Measurements from ENCODE around the gene METTL21C. TPM values are rescaled to one million over a fixed set of nuclear protein-coding genes. Genes with fewer than 3 reads are reported as not detected.

The METTL21C gene
- polyA plus RNA-seq, 1 donor (not counting 4 experiments of a cell fraction or from before 2014, with no cell fraction given) = not detected

DNA sequence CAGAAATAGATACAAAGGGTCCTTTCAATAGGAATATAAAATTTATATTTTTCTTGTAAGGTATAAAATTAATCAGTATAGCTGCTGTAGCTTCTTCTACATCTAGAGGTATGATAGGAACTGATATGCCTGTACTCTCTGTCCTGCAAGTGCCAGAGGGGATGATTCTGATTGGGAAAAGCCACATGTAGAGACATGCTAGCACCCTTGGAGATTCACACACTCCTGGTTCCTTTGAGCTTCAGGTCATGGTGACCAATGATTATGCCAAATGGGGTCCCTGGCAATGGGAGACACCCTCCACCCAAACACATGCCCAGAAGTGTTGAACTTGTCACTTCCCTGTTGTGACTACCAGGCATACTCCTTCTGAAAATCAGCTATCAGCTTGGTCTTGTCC, 14.7 kb upstream of the METTL21C start:
- TF ChIP-seq, protein P1, sequence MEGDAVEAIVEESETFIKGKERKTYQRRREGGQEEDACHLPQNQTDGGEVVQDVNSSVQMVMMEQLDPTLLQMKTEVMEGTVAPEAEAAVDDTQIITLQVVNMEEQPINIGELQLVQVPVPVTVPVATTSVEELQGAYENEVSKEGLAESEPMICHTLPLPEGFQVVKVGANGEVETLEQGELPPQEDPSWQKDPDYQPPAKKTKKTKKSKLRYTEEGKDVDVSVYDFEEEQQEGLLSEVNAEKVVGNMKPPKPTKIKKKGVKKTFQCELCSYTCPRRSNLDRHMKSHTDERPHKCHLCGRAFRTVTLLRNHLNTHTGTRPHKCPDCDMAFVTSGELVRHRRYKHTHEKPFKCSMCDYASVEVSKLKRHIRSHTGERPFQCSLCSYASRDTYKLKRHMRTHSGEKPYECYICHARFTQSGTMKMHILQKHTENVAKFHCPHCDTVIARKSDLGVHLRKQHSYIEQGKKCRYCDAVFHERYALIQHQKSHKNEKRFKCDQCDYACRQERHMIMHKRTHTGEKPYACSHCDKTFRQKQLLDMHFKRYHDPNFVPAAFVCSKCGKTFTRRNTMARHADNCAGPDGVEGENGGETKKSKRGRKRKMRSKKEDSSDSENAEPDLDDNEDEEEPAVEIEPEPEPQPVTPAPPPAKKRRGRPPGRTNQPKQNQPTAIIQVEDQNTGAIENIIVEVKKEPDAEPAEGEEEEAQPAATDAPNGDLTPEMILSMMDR (optimal IDR thresholded peaks at IDR 0.05 in 1 of 3, IDR thresholded peaks at IDR 0.05 in 1 of 3, conservative IDR thresholded peaks at IDR 0.05 in 1 of 3; ENCODE audit: extremely low read depth in 1 of 3, insufficient read depth in 2 of 3, low read length in 3 of 3) = no peak
- TF ChIP-seq EZH2 (IDR thresholded peaks at IDR 0.05; ENCODE audit: low read length) = no peak
- Histone ChIP-seq H3K27me3 (ENCODE audit: control insufficient read depth, extremely low read depth, insufficient read depth, low read length) (no peaks in the 10 kb centered on the region), H3K9me1 (ENCODE audit: control insufficient read depth, extremely low read depth, insufficient read depth, low read length) (no peaks in the 10 kb centered on the region), H2AFZ (ENCODE audit: control insufficient read depth, low read length) (no peak overlapping the region), H3K9me3 (ENCODE audit: control insufficient read depth, low read depth, low read length) (no peaks in the 10 kb centered on the region), H4K20me1 (ENCODE audit: control insufficient read depth, extremely low read depth, insufficient read depth, low read length) (no peaks in the 10 kb centered on the region), H3K4me1 (ENCODE audit: control insufficient read depth, extremely low read depth, insufficient read depth, low read length) (peaks cover 29% of the 10 kb centered on the region), H3K9ac (ENCODE audit: control insufficient read depth, extremely low read depth, insufficient read depth, low read length) (no peak overlapping the region), H3K27ac (ENCODE audit: control insufficient read depth, insufficient read depth, low read length) (no peak overlapping the region), H3K79me2 (ENCODE audit: control insufficient read depth, insufficient read depth, low read length) (no peaks in the 10 kb centered on the region), H3K36me3 (ENCODE audit: control insufficient read depth in 2 of 2, extremely low read depth in 1 of 2, insufficient read depth in 2 of 2, low read length in 2 of 2) (no peaks in the 10 kb centered on the region), H3K4me2 (ENCODE audit: control insufficient read depth, extremely low read depth, insufficient read depth, low read depth, low read length) (no peak overlapping the region), H3K4me3 (ENCODE audit: control insufficient read depth in 2 of 3, extremely low read depth in 1 of 3, insufficient read depth in 2 of 3, low read depth in 1 of 3, low read length in 3 of 3) (no peak overlapping the region)
- dilution Hi-C loops (cut with MboI; ENCODE audit: extremely low pct_ligation_motif_present, low sequenced_read_pairs) = no loop called here
- FAIRE-seq = no peak
- no peak for DNase-seq (ENCODE audit: low read depth, low spot score)

DNA sequence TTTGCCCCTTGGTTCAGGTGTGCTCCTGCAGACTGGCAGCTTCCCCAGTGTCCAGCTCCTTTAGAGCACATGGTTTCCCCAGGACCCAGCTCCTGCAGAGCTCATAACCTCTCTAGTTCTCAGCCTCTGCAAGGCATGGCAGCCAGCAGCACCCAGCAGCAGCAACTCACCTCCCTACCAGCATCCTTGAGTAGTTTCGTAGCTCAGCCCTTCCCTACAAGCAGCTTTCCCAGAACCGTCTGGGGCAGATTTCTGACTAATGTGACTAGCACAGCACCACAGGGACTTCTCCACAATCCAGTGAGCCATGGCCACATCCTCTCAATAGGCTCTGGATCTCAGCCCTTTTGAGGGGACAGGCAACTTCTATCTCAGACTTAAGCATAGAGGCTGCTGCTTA, 14.1 kb upstream of the METTL21C start:
- no peak for FAIRE-seq
- H2AFZ ChIP-seq (ENCODE audit: control insufficient read depth, low read length) = no peak overlapping the region
- H3K27me3 ChIP-seq (ENCODE audit: control insufficient read depth, extremely low read depth, insufficient read depth, low read length) = no peaks in the 10 kb centered on the region
- no peak for DNase-seq (ENCODE audit: low read depth, low spot score)
- H3K4me3 ChIP-seq (ENCODE audit: control insufficient read depth in 2 of 3, extremely low read depth in 1 of 3, insufficient read depth in 2 of 3, low read depth in 1 of 3, low read length in 3 of 3) = no peak overlapping the region
- H3K27ac ChIP-seq (ENCODE audit: control insufficient read depth, insufficient read depth, low read length) = no peak overlapping the region
- TF ChIP-seq, protein P1 (optimal IDR thresholded peaks at IDR 0.05 in 1 of 3, IDR thresholded peaks at IDR 0.05 in 1 of 3, conservative IDR thresholded peaks at IDR 0.05 in 1 of 3; ENCODE audit: extremely low read depth in 1 of 3, insufficient read depth in 2 of 3, low read length in 3 of 3) = no peak
- TF ChIP-seq EZH2 (IDR thresholded peaks at IDR 0.05; ENCODE audit: low read length) = no peak
- peaks cover 35% of the 10 kb centered on the region for H3K4me1 ChIP-seq (ENCODE audit: control insufficient read depth, extremely low read depth, insufficient read depth, low read length)
- dilution Hi-C loops (cut with MboI; ENCODE audit: extremely low pct_ligation_motif_present, low sequenced_read_pairs) = no loop called here
- no peaks in the 10 kb centered on the region for H4K20me1 ChIP-seq (ENCODE audit: control insufficient read depth, extremely low read depth, insufficient read depth, low read length)
- H3K9me3 ChIP-seq (ENCODE audit: control insufficient read depth, low read depth, low read length) = no peaks in the 10 kb centered on the region
- H3K4me2 ChIP-seq (ENCODE audit: control insufficient read depth, extremely low read depth, insufficient read depth, low read depth, low read length) = no peak overlapping the region
- H3K79me2 ChIP-seq (ENCODE audit: control insufficient read depth, insufficient read depth, low read length) = no peaks in the 10 kb centered on the region
- H3K9me1 ChIP-seq (ENCODE audit: control insufficient read depth, extremely low read depth, insufficient read depth, low read length) = no peaks in the 10 kb centered on the region
- H3K36me3 ChIP-seq (ENCODE audit: control insufficient read depth in 2 of 2, extremely low read depth in 1 of 2, insufficient read depth in 2 of 2, low read length in 2 of 2) = no peaks in the 10 kb centered on the region
- no peak overlapping the region for H3K9ac ChIP-seq (ENCODE audit: control insufficient read depth, extremely low read depth, insufficient read depth, low read length)

All from keratinocyte (primary cell).